GM12878 (cell line): ENCODE data around the gene CENPP. TPM values are rescaled to one million over a fixed set of nuclear protein-coding genes. Genes with fewer than 3 reads are reported as not detected.

Experiments
- ATAC-seq: fragments of 200-7000 bp; cut with Tn5 transposase; 3 replicates; pipeline ENCODE4 v1.9.1; 2020; ENCODE audit warnings: mild to moderate bottlenecking, moderate library complexity
- BruUV-seq: library from RNA; stranded (reverse); fragments of 400-500 nt; replicated peaks from 2 replicates; lab custom pipeline; 2021; lab: Mats Ljungman, UMichigan
- CTCF ChIA-PET: fragments of 300-600 bp; sonication (Branson Sonifier 250); formaldehyde crosslinking; extraction: SDS; loops from one replicate; lab custom pipeline; 2021; ENCODE audit warnings: inconsistent platforms; lab: Yijun Ruan, JAX
- POLR2A ChIA-PET: fragments of 350-600 bp; formaldehyde crosslinking; extraction: SDS; loops from one replicate; lab custom pipeline; 2021; ENCODE audit warnings: inconsistent platforms; lab: Charles Lee
- RAD21 ChIA-PET: fragments of 300-600 bp; sonication (Branson Sonifier 250); formaldehyde crosslinking; loops from one replicate; lab custom pipeline; 2023; ENCODE audit warnings: antibody characterized with exemption; ENCODE audit not compliant: unreplicated experiment; lab: Charles Lee
- SMC1A ChIA-PET: fragments of 300-600 bp; sonication (Branson Sonifier 250); formaldehyde crosslinking; loops from one replicate; lab custom pipeline; 2023; ENCODE audit not compliant: unreplicated experiment, uncharacterized antibody; lab: Charles Lee
- DNase-seq: peaks from one replicate; pipeline ENCODE4 v3.0.0-alpha.2; 2011; ENCODE audit warnings: low read depth, low spot score
- FAIRE-seq: peaks from 3 replicates; lab custom pipeline; 2011; peaks lifted over from hg19 to GRCh38; lab: Jason Lieb, UNC
- H2AFZ ChIP-seq: 2 replicates; pipeline ENCODE4 v1.6.0; 2011; ENCODE audit warnings: low read depth, low read length, control low read depth; ENCODE audit not compliant: control insufficient read depth
- H3K27ac ChIP-seq: 2 replicates; pipeline ENCODE4 v1.5.1; 2011; ENCODE audit warnings: control low read depth; ENCODE audit not compliant: control insufficient read depth, insufficient read depth
- H3K27me3 ChIP-seq, 2 experiments: replicated peaks in 1 of 2; 2 replicates each; pipeline versions ENCODE4 v1.6.0 to v1.6.1; 2011; ENCODE audit warnings: low read length in 1 of 2; ENCODE audit not compliant: control insufficient read depth in 2 of 2, insufficient read depth in 2 of 2
- H3K36me3 ChIP-seq, 2 experiments: 2 replicates each; pipeline ENCODE4 v1.5.1; 2011; ENCODE audit warnings: low read length in 1 of 2; ENCODE audit not compliant: control insufficient read depth in 2 of 2, insufficient read depth in 2 of 2
- H3K4me1 ChIP-seq: 2 replicates; pipeline ENCODE4 v1.6.1; 2011; ENCODE audit warnings: mild to moderate bottlenecking, low read length, moderate library complexity, mixed read lengths; ENCODE audit not compliant: control insufficient read depth, insufficient read depth
- H3K4me2 ChIP-seq: 2 replicates; pipeline ENCODE4 v1.6.0; 2011; ENCODE audit warnings: control low read depth; ENCODE audit not compliant: control insufficient read depth, insufficient read depth
- H3K4me3 ChIP-seq: fragments of 200-600 bp; sonication (generic); 2 replicates; pipeline ENCODE4 v1.5.1; 2016
- H3K79me2 ChIP-seq: 2 replicates; pipeline ENCODE4 v1.6.0; 2011; ENCODE audit warnings: low read length; ENCODE audit not compliant: control insufficient read depth, insufficient read depth
- H3K9ac ChIP-seq: 2 replicates; pipeline ENCODE4 v1.8.0; 2011; ENCODE audit warnings: low read length, control low read depth, mixed read lengths; ENCODE audit not compliant: control insufficient read depth, insufficient read depth
- H3K9me3 ChIP-seq: replicated peaks from 3 replicates; pipeline ENCODE4 v1.5.1; 2011; ENCODE audit warnings: mild to moderate bottlenecking, low read length; ENCODE audit not compliant: control insufficient read depth, insufficient read depth
- H4K20me1 ChIP-seq: 2 replicates; pipeline ENCODE4 v1.6.0; 2011; ENCODE audit not compliant: control insufficient read depth, insufficient read depth
- CBX3 ChIP-seq: fragments of 200-600 bp; sonication (generic); IDR thresholded peaks from 2 replicates; pipeline ENCODE4 v1.6.1; 2016; ENCODE audit warnings: low read depth, borderline replicate concordance
- EGR1 ChIP-seq, 2 experiments: IDR thresholded peaks; 1 replicate in 1 of 2; 2 replicates in 1 of 2; pipeline ENCODE4 v1.6.1; 2011 to 2012; ENCODE audit warnings: low read depth in 2 of 2, low read length in 2 of 2, borderline replicate concordance in 1 of 2, mild to moderate bottlenecking in 1 of 2, moderate library complexity in 1 of 2
- LARP7 ChIP-seq: fragments of 450-650 bp; IDR thresholded peaks from 2 replicates; pipeline ENCODE4 v1.6.1; 2017; ENCODE audit warnings: mild to moderate bottlenecking
- MEF2B ChIP-seq: fragments of 450-650 bp; IDR thresholded peaks from 2 replicates; pipeline ENCODE4 v1.6.1; 2018; ENCODE audit warnings: mild to moderate bottlenecking, moderate library complexity; ENCODE audit not compliant: partially characterized antibody, poor library complexity, severe bottlenecking
- MTA2 ChIP-seq: fragments of 450-650 bp; IDR thresholded peaks from 2 replicates; pipeline ENCODE4 v1.6.1; 2016; ENCODE audit warnings: low read depth, mild to moderate bottlenecking, moderate library complexity
- PAX5 ChIP-seq: IDR thresholded peaks from 2 replicates; pipeline ENCODE4 v1.6.1; 2011; ENCODE audit warnings: low read depth, low read length, borderline replicate concordance
- RB1 ChIP-seq: fragments of 450-650 bp; formaldehyde crosslinking; IDR thresholded peaks from 2 replicates; pipeline ENCODE4 v1.6.1; 2017; ENCODE audit warnings: mild to moderate bottlenecking, borderline replicate concordance
- WRNIP1 ChIP-seq: IDR thresholded peaks from 2 replicates; pipeline ENCODE4 v1.6.1; 2011; ENCODE audit warnings: low read depth, low read length, improper control_type of control experiment, borderline replicate concordance
- ZBED1 ChIP-seq: IDR thresholded peaks from 2 replicates; pipeline ENCODE4 v1.6.1; 2016; ENCODE audit warnings: borderline replicate concordance
- ZNF207 ChIP-seq: fragments of 450-650 bp; IDR thresholded peaks from 2 replicates; pipeline ENCODE4 v1.6.1; 2014; ENCODE audit warnings: antibody characterized with exemption, mild to moderate bottlenecking, borderline replicate concordance
- WGBS: methylation state at CpG from one replicate; pipeline ENCODE4 v1.1.6; 2016; ENCODE audit warnings: low lambda C conversion rate; ENCODE audit not compliant: insufficient replicate concordance, insufficient coverage; ENCODE audit errors: missing lambda C conversion rate; 5-methylcytosine and 5-hydroxymethylcytosine counted together
- in situ Hi-C: fragments of 300-500 bp; cut with MboI; formaldehyde crosslinking; loops from 9 replicates; pipeline ENCODE4 v1.14.3; 2018; ENCODE audit warnings: mixed read lengths
- intact Hi-C: fragments of 100-400 bp; cut with micrococcal nuclease; formaldehyde crosslinking; loops from one replicate; pipeline ENCODE4 v1.14.2; 2022; ENCODE audit not compliant: unreplicated experiment
- polyA plus RNA-seq, 11 experiments: library from polyadenylated mRNA; depleted of rRNA in 4 of 11; unstranded in 6 of 11; stranded (reverse) in 5 of 11; fragments of >200 nt; fragmentation: Nextera tagmentation in 4 of 11; fragmentation: Illumina TruSeq in 1 of 11; extraction: Ambion mirVana in 4 of 11; extraction: Trizol in 1 of 11; gene quantifications; 1 replicate in 1 of 11; 2 replicates in 10 of 11; pipeline versions ENCODE4 v1.2.1 to v1.2.3, GENCODE V29; 2011 to 2016; ENCODE audit warnings: inconsistent platforms in 2 of 11, missing spikeins in 2 of 11, low read depth in 1 of 11
- total RNA-seq, 4 experiments: library from RNA; depleted of rRNA in 3 of 4; stranded (reverse); fragments of >200 nt in 3 of 4; fragmentation: Illumina TruSeq in 1 of 4; extraction: Trizol in 1 of 4; gene quantifications; 2 replicates each; pipeline versions ENCODE4 v1.2.1 to v1.2.3, GENCODE V29; 2013 to 2021
- TF ChIP-seq, protein P1 (sequence below): fragments of 450-650 bp; IDR thresholded peaks from 2 replicates; pipeline ENCODE4 v1.6.1; 2016; ENCODE audit warnings: mild to moderate bottlenecking, moderate library complexity, borderline replicate concordance
- TF ChIP-seq, protein P2 (sequence below): fragments of 450-650 bp; IDR thresholded peaks from 2 replicates; pipeline ENCODE4 v1.6.1; 2016; ENCODE audit warnings: mild to moderate bottlenecking
- TF ChIP-seq, protein P3 (sequence below): IDR thresholded peaks from 2 replicates; pipeline ENCODE4 v1.6.1; 2012; ENCODE audit warnings: low read depth, low read length, improper control_type of control experiment
- TF ChIP-seq, protein P4 (sequence below): fragments of 150-350 bp; IDR thresholded peaks from 2 replicates; pipeline ENCODE4 v1.6.1; 2016; ENCODE audit warnings: low read depth, low read length

The CENPP gene
- total and polyA plus RNA-seq, 10 of the 15 experiments (the other 5 are each of a cell fraction or from before 2014, with no cell fraction given): 9.4 to 31.4 (median 19.8) TPM

DNA sequence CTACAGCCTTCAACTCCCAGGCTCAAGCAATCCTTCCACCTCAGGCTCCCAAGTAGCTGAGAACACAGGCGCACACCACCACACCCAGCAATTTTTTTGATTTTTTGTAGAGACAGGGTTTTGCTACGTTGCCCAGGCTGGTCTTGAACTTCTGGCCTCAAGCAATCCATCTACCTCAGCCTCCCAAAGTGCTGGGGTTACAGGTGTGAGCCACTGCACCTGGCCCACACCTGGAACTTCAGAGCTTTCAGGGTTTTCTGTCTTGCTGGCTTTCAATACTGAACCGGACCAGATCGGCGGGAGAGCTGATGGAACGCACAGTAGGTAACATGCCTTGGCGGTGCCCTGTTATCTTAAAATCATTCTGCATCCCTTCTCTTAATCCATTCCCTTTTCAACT, 313.4 kb downstream of the CENPP start:
- no peaks in the 10 kb centered on the region for H3K79me2 ChIP-seq
- H3K9me3 ChIP-seq: no peaks in the 10 kb centered on the region
- FAIRE-seq (no peak), DNase-seq (no peak), ATAC-seq (no peak)
- ChIA-PET CTCF (interaction anchor here (1.0 kb wide), 2 partner anchors 10 to 499 kb away, joined by 4 read pairs; no protein-coding TSS in a partner anchor), SMC1A (interaction anchor here (1.1 kb wide), 1 partner anchor 21 kb away, joined by 4 read pairs; no protein-coding TSS in a partner anchor), POLR2A (no interaction called here), RAD21 (no interaction called here)
- no peak overlapping the region for H3K4me3 ChIP-seq
- H2AFZ ChIP-seq: no peak overlapping the region
- intact Hi-C loops: loop anchor here (10.0 kb wide), 1 partner anchor 134 kb away; no protein-coding TSS in a partner anchor
- TF ChIP-seq ZNF207 (no peak), MEF2B (no peak), LARP7 (no peak), EGR1 (IDR thresholded peaks at IDR 0.05; ENCODE audit: borderline replicate concordance in 1 of 2, low read depth in 2 of 2, low read length in 2 of 2) (no peak), WRNIP1 (no peak), ZBED1 (no peak), PAX5 (no peak), MTA2 (no peak), RB1 (no peak), CBX3 (no peak)
- TF ChIP-seq, protein P1, sequence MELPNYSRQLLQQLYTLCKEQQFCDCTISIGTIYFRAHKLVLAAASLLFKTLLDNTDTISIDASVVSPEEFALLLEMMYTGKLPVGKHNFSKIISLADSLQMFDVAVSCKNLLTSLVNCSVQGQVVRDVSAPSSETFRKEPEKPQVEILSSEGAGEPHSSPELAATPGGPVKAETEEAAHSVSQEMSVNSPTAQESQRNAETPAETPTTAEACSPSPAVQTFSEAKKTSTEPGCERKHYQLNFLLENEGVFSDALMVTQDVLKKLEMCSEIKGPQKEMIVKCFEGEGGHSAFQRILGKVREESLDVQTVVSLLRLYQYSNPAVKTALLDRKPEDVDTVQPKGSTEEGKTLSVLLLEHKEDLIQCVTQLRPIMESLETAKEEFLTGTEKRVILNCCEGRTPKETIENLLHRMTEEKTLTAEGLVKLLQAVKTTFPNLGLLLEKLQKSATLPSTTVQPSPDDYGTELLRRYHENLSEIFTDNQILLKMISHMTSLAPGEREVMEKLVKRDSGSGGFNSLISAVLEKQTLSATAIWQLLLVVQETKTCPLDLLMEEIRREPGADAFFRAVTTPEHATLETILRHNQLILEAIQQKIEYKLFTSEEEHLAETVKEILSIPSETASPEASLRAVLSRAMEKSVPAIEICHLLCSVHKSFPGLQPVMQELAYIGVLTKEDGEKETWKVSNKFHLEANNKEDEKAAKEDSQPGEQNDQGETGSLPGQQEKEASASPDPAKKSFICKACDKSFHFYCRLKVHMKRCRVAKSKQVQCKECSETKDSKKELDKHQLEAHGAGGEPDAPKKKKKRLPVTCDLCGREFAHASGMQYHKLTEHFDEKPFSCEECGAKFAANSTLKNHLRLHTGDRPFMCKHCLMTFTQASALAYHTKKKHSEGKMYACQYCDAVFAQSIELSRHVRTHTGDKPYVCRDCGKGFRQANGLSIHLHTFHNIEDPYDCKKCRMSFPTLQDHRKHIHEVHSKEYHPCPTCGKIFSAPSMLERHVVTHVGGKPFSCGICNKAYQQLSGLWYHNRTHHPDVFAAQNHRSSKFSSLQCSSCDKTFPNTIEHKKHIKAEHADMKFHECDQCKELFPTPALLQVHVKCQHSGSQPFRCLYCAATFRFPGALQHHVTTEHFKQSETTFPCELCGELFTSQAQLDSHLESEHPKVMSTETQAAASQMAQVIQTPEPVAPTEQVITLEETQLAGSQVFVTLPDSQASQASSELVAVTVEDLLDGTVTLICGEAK: no peak
- TF ChIP-seq, protein P2, sequence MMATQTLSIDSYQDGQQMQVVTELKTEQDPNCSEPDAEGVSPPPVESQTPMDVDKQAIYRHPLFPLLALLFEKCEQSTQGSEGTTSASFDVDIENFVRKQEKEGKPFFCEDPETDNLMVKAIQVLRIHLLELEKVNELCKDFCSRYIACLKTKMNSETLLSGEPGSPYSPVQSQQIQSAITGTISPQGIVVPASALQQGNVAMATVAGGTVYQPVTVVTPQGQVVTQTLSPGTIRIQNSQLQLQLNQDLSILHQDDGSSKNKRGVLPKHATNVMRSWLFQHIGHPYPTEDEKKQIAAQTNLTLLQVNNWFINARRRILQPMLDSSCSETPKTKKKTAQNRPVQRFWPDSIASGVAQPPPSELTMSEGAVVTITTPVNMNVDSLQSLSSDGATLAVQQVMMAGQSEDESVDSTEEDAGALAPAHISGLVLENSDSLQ: no peak
- TF ChIP-seq, protein P3, sequence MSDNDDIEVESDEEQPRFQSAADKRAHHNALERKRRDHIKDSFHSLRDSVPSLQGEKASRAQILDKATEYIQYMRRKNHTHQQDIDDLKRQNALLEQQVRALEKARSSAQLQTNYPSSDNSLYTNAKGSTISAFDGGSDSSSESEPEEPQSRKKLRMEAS: no peak
- TF ChIP-seq, protein P4, sequence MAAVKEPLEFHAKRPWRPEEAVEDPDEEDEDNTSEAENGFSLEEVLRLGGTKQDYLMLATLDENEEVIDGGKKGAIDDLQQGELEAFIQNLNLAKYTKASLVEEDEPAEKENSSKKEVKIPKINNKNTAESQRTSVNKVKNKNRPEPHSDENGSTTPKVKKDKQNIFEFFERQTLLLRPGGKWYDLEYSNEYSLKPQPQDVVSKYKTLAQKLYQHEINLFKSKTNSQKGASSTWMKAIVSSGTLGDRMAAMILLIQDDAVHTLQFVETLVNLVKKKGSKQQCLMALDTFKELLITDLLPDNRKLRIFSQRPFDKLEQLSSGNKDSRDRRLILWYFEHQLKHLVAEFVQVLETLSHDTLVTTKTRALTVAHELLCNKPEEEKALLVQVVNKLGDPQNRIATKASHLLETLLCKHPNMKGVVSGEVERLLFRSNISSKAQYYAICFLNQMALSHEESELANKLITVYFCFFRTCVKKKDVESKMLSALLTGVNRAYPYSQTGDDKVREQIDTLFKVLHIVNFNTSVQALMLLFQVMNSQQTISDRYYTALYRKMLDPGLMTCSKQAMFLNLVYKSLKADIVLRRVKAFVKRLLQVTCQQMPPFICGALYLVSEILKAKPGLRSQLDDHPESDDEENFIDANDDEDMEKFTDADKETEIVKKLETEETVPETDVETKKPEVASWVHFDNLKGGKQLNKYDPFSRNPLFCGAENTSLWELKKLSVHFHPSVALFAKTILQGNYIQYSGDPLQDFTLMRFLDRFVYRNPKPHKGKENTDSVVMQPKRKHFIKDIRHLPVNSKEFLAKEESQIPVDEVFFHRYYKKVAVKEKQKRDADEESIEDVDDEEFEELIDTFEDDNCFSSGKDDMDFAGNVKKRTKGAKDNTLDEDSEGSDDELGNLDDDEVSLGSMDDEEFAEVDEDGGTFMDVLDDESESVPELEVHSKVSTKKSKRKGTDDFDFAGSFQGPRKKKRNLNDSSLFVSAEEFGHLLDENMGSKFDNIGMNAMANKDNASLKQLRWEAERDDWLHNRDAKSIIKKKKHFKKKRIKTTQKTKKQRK: no peak
- 97% methylated on average over 7 of the region's 7 CpGs for whole genome bisulfite sequencing
- H4K20me1 ChIP-seq: no peaks in the 10 kb centered on the region; the same call in 1 of the 2 replicates
- no TSS peak for BruUV-seq
- H3K27me3 ChIP-seq: no peaks in the 10 kb centered on the region
- H3K27ac ChIP-seq: no peak overlapping the region
- H3K9ac ChIP-seq: no peak overlapping the region
- H3K36me3 ChIP-seq: peaks cover 18 to 43% of the 10 kb centered on the region in 2 experiments
- in situ Hi-C loops: loop anchor here (5.0 kb wide), 1 partner anchor 502 kb away; no protein-coding TSS in a partner anchor
- no peak overlapping the region for H3K4me2 ChIP-seq
- no peaks in the 10 kb centered on the region for H3K4me1 ChIP-seq
